Brain microvascular endothelial cell (primary cell): ENCODE data around the gene SPI1.

Source experiments
- DNase-seq: peaks from one replicate; pipeline ENCODE4 v3.0.0-alpha.2; 2020
- H3K27ac ChIP-seq: fragments of 250-450 bp; sonication (Bioruptor Pico); 2 replicates; pipeline ENCODE4 v1.5.1; 2020; ENCODE audit warnings: mild to moderate bottlenecking, moderate library complexity
- H3K27me3 ChIP-seq: fragments of 250-450 bp; sonication (Bioruptor Pico); replicated peaks from 2 replicates; pipeline ENCODE4 v1.5.1; 2020; ENCODE audit warnings: mild to moderate bottlenecking
- H3K36me3 ChIP-seq: fragments of 250-450 bp; sonication (Bioruptor Pico); replicated peaks from 2 replicates; pipeline ENCODE4 v1.5.1; 2020; ENCODE audit warnings: mild to moderate bottlenecking
- H3K4me3 ChIP-seq: 2 replicates; pipeline ENCODE4 v1.5.1; 2011; ENCODE audit warnings: low read depth, mild to moderate bottlenecking, control low read depth, low read length, moderate library complexity
- in situ Hi-C: cut with HindIII; loops from 2 replicates; pipeline ENCODE4 v1.10.0; 2017; ENCODE audit warnings: low sequenced_read_pairs, low pct_ligation_motif_present
- TF ChIP-seq, protein P1 (sequence below): IDR thresholded peaks from 2 replicates; pipeline ENCODE4 v1.5.1; 2011; ENCODE audit warnings: low read depth, mild to moderate bottlenecking, moderate library complexity, low read length, control low read depth, inconsistent platforms; ENCODE audit errors: missing control alignments

SPI1 gene

DNA sequence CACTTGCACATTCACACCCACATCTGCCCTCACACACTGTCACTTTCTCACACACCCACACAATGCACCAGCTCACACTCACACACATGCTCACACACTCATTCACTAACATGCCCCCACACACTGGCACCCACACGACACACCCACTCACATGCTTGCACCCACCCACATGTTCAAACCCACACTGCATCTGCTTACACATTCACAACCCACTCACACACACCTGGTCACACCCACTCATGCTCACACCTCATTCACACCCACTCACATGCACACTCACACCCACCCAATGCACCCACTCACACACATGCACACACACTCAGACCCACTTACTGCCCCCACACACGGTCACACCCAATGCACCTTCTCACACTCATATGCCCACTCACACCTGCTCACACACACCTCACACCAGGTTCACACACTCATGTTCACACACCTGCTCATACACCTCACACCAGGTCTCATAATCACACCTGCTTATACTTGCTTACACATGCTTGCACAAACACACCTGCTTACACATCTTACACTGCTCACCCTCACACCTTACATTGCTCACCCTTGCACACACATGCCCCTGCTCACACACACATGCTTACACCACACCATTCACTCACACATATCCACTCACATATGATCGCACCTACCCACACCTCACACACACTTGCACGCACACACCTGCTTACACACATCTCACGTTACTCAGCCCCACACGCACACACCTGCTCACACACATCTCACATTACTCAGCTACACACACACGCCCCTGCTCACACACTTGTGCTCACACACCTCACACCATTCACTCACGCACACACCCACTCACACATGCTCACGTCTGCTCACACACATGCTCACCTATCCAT is 22.0 kb downstream of the SPI1 start:
- H3K27ac ChIP-seq: no peak overlapping the region
- H3K27me3 ChIP-seq: no peaks in the 10 kb centered on the region
- no peak for DNase-seq
- no peak overlapping the region for H3K4me3 ChIP-seq
- H3K36me3 ChIP-seq: no peaks in the 10 kb centered on the region
- in situ Hi-C loops: no loop called here
- TF ChIP-seq, protein P1, sequence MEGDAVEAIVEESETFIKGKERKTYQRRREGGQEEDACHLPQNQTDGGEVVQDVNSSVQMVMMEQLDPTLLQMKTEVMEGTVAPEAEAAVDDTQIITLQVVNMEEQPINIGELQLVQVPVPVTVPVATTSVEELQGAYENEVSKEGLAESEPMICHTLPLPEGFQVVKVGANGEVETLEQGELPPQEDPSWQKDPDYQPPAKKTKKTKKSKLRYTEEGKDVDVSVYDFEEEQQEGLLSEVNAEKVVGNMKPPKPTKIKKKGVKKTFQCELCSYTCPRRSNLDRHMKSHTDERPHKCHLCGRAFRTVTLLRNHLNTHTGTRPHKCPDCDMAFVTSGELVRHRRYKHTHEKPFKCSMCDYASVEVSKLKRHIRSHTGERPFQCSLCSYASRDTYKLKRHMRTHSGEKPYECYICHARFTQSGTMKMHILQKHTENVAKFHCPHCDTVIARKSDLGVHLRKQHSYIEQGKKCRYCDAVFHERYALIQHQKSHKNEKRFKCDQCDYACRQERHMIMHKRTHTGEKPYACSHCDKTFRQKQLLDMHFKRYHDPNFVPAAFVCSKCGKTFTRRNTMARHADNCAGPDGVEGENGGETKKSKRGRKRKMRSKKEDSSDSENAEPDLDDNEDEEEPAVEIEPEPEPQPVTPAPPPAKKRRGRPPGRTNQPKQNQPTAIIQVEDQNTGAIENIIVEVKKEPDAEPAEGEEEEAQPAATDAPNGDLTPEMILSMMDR: no peak

DNA sequence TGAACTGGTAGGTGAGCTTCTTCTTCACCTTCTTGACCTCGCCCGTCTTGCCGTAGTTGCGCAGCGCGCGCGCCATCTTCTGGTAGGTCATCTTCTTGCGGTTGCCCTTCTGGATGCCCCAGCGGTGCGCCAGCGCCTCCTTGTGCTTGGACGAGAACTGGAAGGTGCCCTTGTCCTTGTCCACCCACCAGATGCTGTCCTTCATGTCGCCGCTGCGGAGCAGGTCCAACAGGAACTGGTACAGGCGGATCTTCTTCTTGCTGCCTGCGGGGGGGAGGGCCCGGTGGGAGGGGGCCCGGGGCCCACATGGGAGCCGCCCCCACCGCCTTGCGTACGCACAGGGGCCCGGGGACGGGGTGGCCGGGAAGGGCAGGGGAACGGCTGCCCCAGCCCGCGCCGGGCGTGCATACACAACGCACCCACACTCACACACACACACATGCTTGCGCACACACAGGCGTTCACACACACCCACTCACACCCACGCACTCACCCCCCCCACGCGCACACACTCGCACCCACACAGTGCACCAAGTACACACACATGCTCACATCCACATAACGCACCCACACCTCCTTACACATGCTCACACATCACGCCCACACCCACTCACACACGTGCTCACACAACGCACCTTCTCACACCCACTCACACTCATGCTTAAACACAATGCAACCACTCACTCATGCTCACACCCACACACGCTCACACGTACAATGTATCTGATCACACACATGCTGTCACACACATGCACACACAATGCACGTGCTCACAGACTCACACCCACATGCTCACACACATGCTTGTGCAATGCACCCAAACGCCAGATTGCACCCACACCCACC is 22.8 kb downstream of the SPI1 start:
- TF ChIP-seq, protein P1: peak; percentile 99
- peak; percentile 84 for DNase-seq
- H3K4me3 ChIP-seq: peak overlapping the region; percentile 26
- H3K27me3 ChIP-seq: no peaks in the 10 kb centered on the region
- no peaks in the 10 kb centered on the region for H3K36me3 ChIP-seq
- no peak overlapping the region for H3K27ac ChIP-seq
- in situ Hi-C loops: no loop called here

DNA sequence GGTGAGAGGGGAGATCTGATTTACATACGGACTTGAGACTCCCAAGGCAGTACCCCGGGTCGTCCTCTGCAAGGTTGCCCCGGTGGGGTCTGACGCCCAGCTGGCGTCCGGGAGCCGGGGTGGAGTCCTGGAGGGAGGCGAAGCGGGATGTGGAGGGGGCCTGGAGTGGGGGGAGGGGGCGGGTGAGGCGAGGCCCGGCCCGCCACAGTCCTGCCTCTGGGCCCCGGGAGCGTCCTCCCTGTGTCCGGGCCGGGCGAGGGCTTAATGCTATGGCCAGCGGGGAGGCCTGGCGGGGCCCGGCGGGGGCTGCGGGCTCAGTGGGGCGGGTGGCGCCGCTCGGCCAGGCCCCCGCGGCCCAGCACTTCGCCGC is 23.4 kb downstream of the SPI1 start:
- H3K4me3 ChIP-seq: peak overlapping the region; percentile 26
- in situ Hi-C loops: no loop called here
- no peaks in the 10 kb centered on the region for H3K36me3 ChIP-seq
- no peaks in the 10 kb centered on the region for H3K27me3 ChIP-seq
- no peak for DNase-seq
- H3K27ac ChIP-seq: no peak overlapping the region
- TF ChIP-seq, protein P1: no peak

DNA sequence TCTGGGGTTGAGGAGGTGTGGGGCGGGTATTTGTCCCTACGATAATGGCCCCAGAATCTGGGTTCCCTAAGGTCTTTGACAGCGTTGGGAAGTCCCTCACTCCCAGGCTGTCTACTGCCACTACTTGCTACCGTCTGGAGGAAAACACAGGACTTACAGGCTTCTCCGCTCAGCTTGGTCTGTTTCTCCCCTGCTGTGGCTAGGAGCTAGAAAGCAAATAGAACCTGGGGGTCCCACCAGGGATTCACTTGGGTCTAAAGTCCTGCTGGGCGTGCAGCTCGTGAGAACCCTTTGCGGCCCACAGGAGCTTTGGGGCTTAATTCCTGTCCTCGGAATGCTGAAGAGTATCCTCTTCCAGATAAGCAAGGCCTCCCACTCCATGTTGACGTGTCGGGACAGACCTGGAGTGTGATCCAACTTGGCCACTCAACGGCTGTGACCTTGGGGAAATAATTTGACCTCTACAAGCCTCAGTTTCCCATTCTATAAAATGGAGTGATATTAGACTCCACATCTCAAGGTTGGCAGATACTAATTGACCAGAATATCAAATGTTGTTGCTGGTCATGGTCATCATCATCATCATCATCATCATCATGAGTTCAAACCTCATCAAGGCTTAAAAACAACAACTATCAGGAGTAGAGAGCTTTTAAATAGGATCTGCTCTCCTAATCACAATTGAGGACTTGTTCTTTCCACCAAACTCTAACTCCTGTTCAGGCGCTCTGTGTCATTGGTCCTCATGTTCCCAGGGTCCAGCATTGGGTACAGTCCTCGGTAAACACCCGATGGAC is 24.2 kb downstream of the SPI1 start:
- no peak for DNase-seq
- TF ChIP-seq, protein P1: no peak
- Histone ChIP-seq H3K27ac (no peak overlapping the region), H3K36me3 (no peaks in the 10 kb centered on the region), H3K27me3 (no peaks in the 10 kb centered on the region), H3K4me3 (no peak overlapping the region)
- in situ Hi-C loops: no loop called here

DNA sequence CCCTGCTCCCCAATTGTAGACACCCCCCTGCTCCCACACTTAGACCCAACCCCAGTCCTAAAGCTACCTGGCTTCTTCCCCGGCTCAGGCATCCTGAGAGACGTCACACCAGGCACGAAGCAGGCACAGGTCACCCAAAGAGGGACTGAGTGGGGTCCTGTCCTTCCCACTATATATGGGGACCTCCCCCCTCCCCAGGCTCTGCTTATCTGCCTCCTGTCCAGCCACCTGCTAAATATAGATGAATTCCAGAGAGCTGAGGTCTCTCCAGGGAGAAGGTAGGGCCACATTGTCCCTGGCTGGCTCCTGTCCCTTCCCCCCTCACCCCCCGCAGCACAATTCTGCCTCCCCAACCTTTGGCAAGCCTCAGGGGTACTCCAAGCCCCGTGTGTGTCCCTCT is 25.8 kb downstream of the SPI1 start, which contains the start of gene MYBPC3:
TSS of gene MYBPC3 (minus strand) at position 147 of the 400 bp plus-strand sequence. CDS start at position 92, 55 bp downstream.
- TF ChIP-seq, protein P1: no peak
- in situ Hi-C loops: no loop called here
- H3K4me3 ChIP-seq: no peak within 1 kb of the TSS
- H3K27ac ChIP-seq: no peak within 1 kb of the TSS
- H3K36me3 ChIP-seq: no peaks in the 10 kb centered on the region
- DNase-seq: no peak
- no peaks in the 10 kb centered on the region for H3K27me3 ChIP-seq
